H9 (cell line): ENCODE results near the gene SPATA18. TPM values are rescaled to one million over a fixed set of nuclear protein-coding genes. Genes with fewer than 3 reads are reported as not detected.

Experiments used
- DNase-seq: peaks from one replicate; pipeline ENCODE4 v3.0.0-alpha.2; 2017
- H2AFZ ChIP-seq: one replicate; pipeline ENCODE4 v1.6.1; 2013; ENCODE audit warnings: mild to moderate bottlenecking, low read length, control low read depth, moderate library complexity
- H2AK5ac ChIP-seq: 2 replicates; pipeline ENCODE4 v1.6.1; 2013; ENCODE audit warnings: low read length, control low read depth, mixed read lengths; ENCODE audit not compliant: insufficient read length
- H2BK120ac ChIP-seq: one replicate; pipeline ENCODE4 v1.6.1; 2013; ENCODE audit warnings: low read depth, mild to moderate bottlenecking, low read length, control low read depth, inconsistent platforms; ENCODE audit not compliant: poor library complexity, severe bottlenecking
- H2BK12ac ChIP-seq: 2 replicates; pipeline ENCODE4 v1.6.1; 2013; ENCODE audit warnings: low read length, control low read depth, mixed read lengths, low read depth; ENCODE audit not compliant: insufficient read length
- H2BK15ac ChIP-seq: 2 replicates; pipeline ENCODE4 v1.6.1; 2013; ENCODE audit warnings: low read depth, low read length, control low read depth
- H2BK20ac ChIP-seq: one replicate; pipeline ENCODE4 v1.6.1; 2013; ENCODE audit warnings: low read depth, mild to moderate bottlenecking, low read length, control low read depth, inconsistent platforms; ENCODE audit not compliant: poor library complexity, severe bottlenecking
- H2BK5ac ChIP-seq: 2 replicates; pipeline ENCODE4 v1.6.1; 2013; ENCODE audit warnings: low read length, control low read depth, mixed read lengths; ENCODE audit not compliant: insufficient read length
- H3K14ac ChIP-seq: 2 replicates; pipeline ENCODE4 v1.6.1; 2013; ENCODE audit warnings: low read length, control low read depth; ENCODE audit not compliant: insufficient read depth
- H3K18ac ChIP-seq: 2 replicates; pipeline ENCODE4 v1.6.1; 2013; ENCODE audit warnings: low read depth, mild to moderate bottlenecking, mixed read lengths, low read length, control low read depth; ENCODE audit not compliant: insufficient read length
- H3K23ac ChIP-seq: 2 replicates; pipeline ENCODE4 v1.6.1; 2013; ENCODE audit warnings: low read length, control low read depth, mixed read lengths, low read depth; ENCODE audit not compliant: insufficient read length
- H3K23me2 ChIP-seq: 2 replicates; pipeline ENCODE4 v1.6.1; 2013; ENCODE audit warnings: low read depth, mild to moderate bottlenecking, mixed read lengths, low read length, control low read depth; ENCODE audit not compliant: insufficient read length, poor library complexity, severe bottlenecking
- H3K27ac ChIP-seq: 2 replicates; pipeline ENCODE4 v1.5.1; 2013; ENCODE audit warnings: low read length, control low read depth, mixed read lengths, low read depth; ENCODE audit not compliant: insufficient read length
- H3K27me3 ChIP-seq: 2 replicates; pipeline ENCODE4 v1.6.1; 2013; ENCODE audit warnings: low read length, control low read depth, inconsistent platforms; ENCODE audit not compliant: insufficient read depth
- H3K4ac ChIP-seq: 2 replicates; pipeline ENCODE4 v1.6.1; 2013; ENCODE audit warnings: low read depth, mild to moderate bottlenecking, control low read depth, inconsistent platforms, low read length, moderate library complexity
- H3K4me1 ChIP-seq: 2 replicates; pipeline ENCODE4 v1.6.1; 2013; ENCODE audit warnings: low read length, control low read depth, inconsistent platforms; ENCODE audit not compliant: insufficient read depth
- H3K4me2 ChIP-seq: 2 replicates; pipeline ENCODE4 v1.6.1; 2013; ENCODE audit warnings: low read length, control low read depth, mixed read lengths; ENCODE audit not compliant: insufficient read length, insufficient read depth
- H3K56ac ChIP-seq: 2 replicates; pipeline ENCODE4 v1.6.1; 2013; ENCODE audit warnings: low read depth, mild to moderate bottlenecking, mixed read lengths, low read length, control low read depth; ENCODE audit not compliant: insufficient read length
- H3K79me1 ChIP-seq: 2 replicates; pipeline ENCODE4 v1.6.1; 2013; ENCODE audit warnings: low read depth, mild to moderate bottlenecking, moderate library complexity, low read length, control low read depth, inconsistent platforms; ENCODE audit not compliant: insufficient read depth, poor library complexity, severe bottlenecking
- H3K79me2 ChIP-seq: 2 replicates; pipeline ENCODE4 v1.6.1; 2013; ENCODE audit warnings: low read length, control low read depth, inconsistent platforms; ENCODE audit not compliant: insufficient read depth
- H3K9ac ChIP-seq: 2 replicates; pipeline ENCODE4 v1.6.1; 2013; ENCODE audit warnings: low read length, control low read depth, mixed read lengths; ENCODE audit not compliant: insufficient read length; ENCODE audit errors: extremely low read depth
- H3K9me3 ChIP-seq: one replicate; pipeline ENCODE4 v1.6.1; 2013; ENCODE audit warnings: low read depth, low read length, inconsistent platforms; ENCODE audit not compliant: control insufficient read depth
- H3T11ph ChIP-seq: one replicate; pipeline ENCODE4 v1.6.1; 2013; ENCODE audit warnings: mild to moderate bottlenecking, low read length, control low read depth, inconsistent platforms
- H4K20me1 ChIP-seq: one replicate; pipeline ENCODE4 v1.6.1; 2013; ENCODE audit not compliant: control insufficient read depth, insufficient read length, insufficient read depth
- H4K5ac ChIP-seq: 2 replicates; pipeline ENCODE4 v1.6.1; 2013; ENCODE audit warnings: low read depth, mild to moderate bottlenecking, mixed read lengths, low read length, control low read depth; ENCODE audit not compliant: insufficient read length
- H4K8ac ChIP-seq: replicated peaks from 2 replicates; pipeline ENCODE4 v1.6.1; 2013; ENCODE audit warnings: low read length, control low read depth, mixed read lengths, low read depth; ENCODE audit not compliant: insufficient read length
- H4K91ac ChIP-seq: 2 replicates; pipeline ENCODE4 v1.6.1; 2013; ENCODE audit warnings: low read depth, mild to moderate bottlenecking, moderate library complexity, mixed read lengths, low read length, control low read depth; ENCODE audit not compliant: insufficient read length
- H3K27ac Mint-ChIP-seq, 3 experiments: 2 replicates in 2 of 3; 3 replicates in 1 of 3; pipeline ENCODE4 v1.8.0; 2020 to 2021; ENCODE audit warnings: mixed read lengths in 3 of 3, mild to moderate bottlenecking in 1 of 3, moderate library complexity in 1 of 3
- H3K27me3 Mint-ChIP-seq: 2 replicates; pipeline ENCODE4 v1.8.0; 2021; ENCODE audit warnings: low read depth, mild to moderate bottlenecking, moderate library complexity, mixed read lengths
- H3K36me3 Mint-ChIP-seq, 3 experiments: 2 replicates in 2 of 3; 3 replicates in 1 of 3; pipeline ENCODE4 v1.8.0; 2020 to 2021; ENCODE audit warnings: low read depth in 3 of 3, mixed read lengths in 3 of 3; ENCODE audit not compliant: insufficient read depth in 1 of 3
- H3K4me1 Mint-ChIP-seq, 2 experiments: 2 replicates each; pipeline ENCODE4 v1.8.0; 2020; ENCODE audit warnings: mixed read lengths in 2 of 2
- H3K4me3 Mint-ChIP-seq, 2 experiments: 2 replicates in 1 of 2; 3 replicates in 1 of 2; pipeline ENCODE4 v1.8.0; 2020 to 2021; ENCODE audit warnings: mild to moderate bottlenecking in 2 of 2, mixed read lengths in 2 of 2, moderate library complexity in 1 of 2
- H3K9me3 Mint-ChIP-seq, 2 experiments: 2 replicates in 1 of 2; 3 replicates in 1 of 2; pipeline ENCODE4 v1.8.0; 2020; ENCODE audit warnings: mild to moderate bottlenecking in 2 of 2, mixed read lengths in 2 of 2, moderate library complexity in 1 of 2
- CTCF ChIP-seq: fragments of 200-600 bp; sonication (generic); conservative IDR thresholded peaks from 3 replicates; pipeline ENCODE4 v1.8.0; 2021; ENCODE audit warnings: antibody characterized with exemption, mild to moderate bottlenecking
- WGBS: extraction: QIAGEN DNeasy Blood & Tissue Kit; methylation state at CpG from one replicate; pipeline ENCODE4 v1.1.7; 2013; ENCODE audit warnings: missing lambda C conversion rate, low lambda C conversion rate, mixed read lengths; ENCODE audit not compliant: insufficient read length; ENCODE audit errors: extremely low coverage; 5-methylcytosine and 5-hydroxymethylcytosine counted together
- total RNA-seq: library from RNA; stranded (reverse); gene quantifications from 2 replicates; pipeline ENCODE4 v1.2.1, GENCODE V29; 2021

The SPATA18 gene
- total RNA-seq, 1 experiment from 2014 or later = 3.9 TPM

GRCh38 chr4:52017814-52018213 is 33.3 kb upstream of the SPATA18 start:
- WGBS = no CpG with 5 or more reads among the region's 1 CpG

More at GRCh38 chr4:52017814-52018213, 33.3 kb upstream of the SPATA18 start:
- Histone ChIP-seq H3K9me3 (no peaks in the 10 kb centered on the region), H3K14ac (no peak overlapping the region), H2AK5ac (no peak overlapping the region), H3K23me2 (no peaks in the 10 kb centered on the region), H2BK12ac (no peak overlapping the region), H4K8ac (no peak overlapping the region), H2BK120ac (no peak overlapping the region), H3T11ph (no peak overlapping the region), H3K27ac (no peak overlapping the region), H2BK20ac (no peak overlapping the region), H4K20me1 (no peaks in the 10 kb centered on the region), H4K5ac (no peak overlapping the region), H3K4ac (no peak overlapping the region), H3K27me3 (no peaks in the 10 kb centered on the region), H2BK5ac (no peak overlapping the region), H3K23ac (no peak overlapping the region), H3K4me1 (no peaks in the 10 kb centered on the region), H2AFZ (no peak overlapping the region), H3K4me2 (no peak overlapping the region), H3K79me2 (no peaks in the 10 kb centered on the region), H3K56ac (no peak overlapping the region), H3K18ac (no peak overlapping the region), H2BK15ac (no peak overlapping the region), H3K79me1 (no peaks in the 10 kb centered on the region), H3K9ac (no peak overlapping the region), H4K91ac (no peak overlapping the region)
- TF ChIP-seq CTCF = no peak
- H3K4me3 Mint-ChIP-seq = no peak overlapping the region
- no peaks in the 10 kb centered on the region for H3K27me3 Mint-ChIP-seq
- H3K27ac Mint-ChIP-seq = no peak overlapping the region
- DNase-seq = no peak
- peaks cover 2 to 6% of the 10 kb centered on the region in 2 experiments; a peak in 3 of 4 replicates for H3K4me1 Mint-ChIP-seq
- no peaks in the 10 kb centered on the region for H3K9me3 Mint-ChIP-seq
- peaks cover 0 to 7% (median 2%) of the 10 kb centered on the region in 3 experiments; a peak in 3 of 7 replicates for H3K36me3 Mint-ChIP-seq
